ENCODE results near the gene NELL2. TPM values are rescaled to one million over a fixed set of nuclear protein-coding genes. Genes with fewer than 3 reads are reported as not detected.

The NELL2 gene
- total RNA-seq, 1 donor from 2014 or later: 11.5 TPM

GRCh38 chr12:44484862-44485261, 391.3 kb downstream of the NELL2 start:
- H3K27ac Mint-ChIP-seq: no peak overlapping the region
- intact Hi-C loops (cut with micrococcal nuclease): no loop called here
- DNase-seq (ENCODE audit: low spot score): no peak
- H3K27me3 Mint-ChIP-seq (ENCODE audit: insufficient read depth): peaks cover 2% of the 10 kb centered on the region
- no peaks in the 10 kb centered on the region for H3K4me1 Mint-ChIP-seq (ENCODE audit: low read depth)
- H3K9me3 Mint-ChIP-seq: peaks cover 6% of the 10 kb centered on the region
- no peaks in the 10 kb centered on the region for H3K36me3 Mint-ChIP-seq (ENCODE audit: low read depth)
- no peak overlapping the region for H3K4me3 Mint-ChIP-seq

DNA sequence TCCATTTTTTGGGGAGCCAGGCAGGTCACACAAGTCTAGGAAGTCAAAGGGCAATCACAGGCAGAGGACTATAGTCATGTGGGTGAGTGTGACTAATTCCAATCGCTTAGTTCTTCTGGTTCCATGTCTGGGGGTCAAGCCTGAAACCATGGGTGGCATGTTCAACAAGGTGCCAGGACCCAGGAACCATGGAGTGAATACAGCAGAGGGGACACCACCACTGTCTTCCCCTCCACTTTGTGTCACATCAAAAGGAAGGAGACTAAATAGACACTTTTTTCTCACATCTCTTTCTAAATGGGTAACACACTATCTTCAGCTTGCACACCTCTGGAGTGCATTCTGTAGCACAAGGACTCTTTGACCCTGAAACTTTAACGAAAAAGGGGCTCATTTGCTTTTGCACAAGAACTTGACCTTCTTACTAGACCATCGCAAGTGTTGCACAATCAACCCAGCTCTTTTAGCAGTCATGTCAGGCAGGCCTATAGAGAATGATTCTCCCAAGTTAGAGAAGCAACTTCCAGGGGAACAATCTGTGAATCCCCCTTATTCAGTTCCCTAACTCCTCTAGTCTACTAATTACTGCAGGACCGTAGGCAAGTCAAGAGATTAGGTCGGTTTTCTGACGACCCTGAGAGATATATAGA, 398.7 kb downstream of the NELL2 start:
- H3K27ac Mint-ChIP-seq: no peak overlapping the region
- H3K36me3 Mint-ChIP-seq (ENCODE audit: low read depth): no peaks in the 10 kb centered on the region
- no peak for DNase-seq (ENCODE audit: low spot score)
- intact Hi-C loops (cut with micrococcal nuclease): no loop called here
- H3K27me3 Mint-ChIP-seq (ENCODE audit: insufficient read depth): no peaks in the 10 kb centered on the region
- H3K4me1 Mint-ChIP-seq (ENCODE audit: low read depth): no peaks in the 10 kb centered on the region
- H3K4me3 Mint-ChIP-seq: no peak overlapping the region
- peaks cover 27% of the 10 kb centered on the region for H3K9me3 Mint-ChIP-seq

GRCh38 chr12:44476683-44477082, 399.4 kb downstream of the NELL2 start:
- Mint-ChIP-seq H3K36me3 (ENCODE audit: low read depth) (no peaks in the 10 kb centered on the region), H3K27me3 (ENCODE audit: insufficient read depth) (no peaks in the 10 kb centered on the region), H3K4me3 (no peak overlapping the region), H3K27ac (no peak overlapping the region), H3K4me1 (ENCODE audit: low read depth) (no peaks in the 10 kb centered on the region), H3K9me3 (peaks cover 27% of the 10 kb centered on the region)
- intact Hi-C loops (cut with micrococcal nuclease): no loop called here
- DNase-seq (ENCODE audit: low spot score): no peak

DNA sequence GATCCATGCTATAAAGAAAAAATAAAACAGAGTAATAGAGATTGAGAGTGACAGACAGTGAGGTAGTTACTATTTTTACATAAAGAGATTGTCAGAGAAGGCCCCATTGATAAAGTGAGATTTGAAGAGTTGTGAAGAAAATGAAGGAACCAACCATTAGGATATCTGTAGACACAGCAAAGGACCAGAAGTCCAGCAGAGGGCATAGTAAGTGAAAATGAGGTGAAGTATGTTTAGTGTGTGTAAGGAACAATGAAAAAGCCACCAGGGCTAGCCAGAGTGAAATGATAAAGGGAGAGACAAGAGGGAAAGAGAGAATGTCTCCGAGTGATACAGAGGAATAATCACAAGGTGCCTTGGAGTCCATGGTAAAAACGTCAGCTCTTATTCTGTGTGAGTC, 411.0 kb downstream of the NELL2 start:
- Mint-ChIP-seq H3K27me3 (ENCODE audit: insufficient read depth) (peaks cover 4% of the 10 kb centered on the region), H3K27ac (no peak overlapping the region), H3K4me1 (ENCODE audit: low read depth) (no peaks in the 10 kb centered on the region), H3K9me3 (no peaks in the 10 kb centered on the region), H3K36me3 (ENCODE audit: low read depth) (no peaks in the 10 kb centered on the region), H3K4me3 (no peak overlapping the region)
- intact Hi-C loops (cut with micrococcal nuclease): no loop called here
- no peak for DNase-seq (ENCODE audit: low spot score)

DNA sequence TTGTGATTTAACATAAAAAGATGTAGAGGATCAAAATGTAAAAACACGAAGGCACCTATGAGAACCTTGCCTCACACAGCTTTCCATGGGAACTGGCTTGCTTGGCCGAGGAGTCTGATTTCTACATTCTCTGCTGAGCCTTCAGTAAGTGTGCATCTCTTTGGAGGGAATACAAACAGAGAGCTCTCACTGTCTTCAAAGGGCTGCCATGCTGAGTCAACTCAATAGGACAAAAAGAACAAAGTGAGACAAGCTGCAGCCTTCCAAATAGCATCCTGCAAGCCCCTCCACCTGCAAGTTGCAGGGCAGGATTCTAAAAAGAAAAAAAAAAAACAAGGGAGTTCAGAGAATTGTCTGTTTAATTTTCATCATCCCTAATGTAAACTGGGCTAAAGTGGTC, 411.9 kb downstream of the NELL2 start:
- no peak overlapping the region for H3K27ac Mint-ChIP-seq
- intact Hi-C loops (cut with micrococcal nuclease): no loop called here
- no peaks in the 10 kb centered on the region for H3K9me3 Mint-ChIP-seq
- H3K27me3 Mint-ChIP-seq (ENCODE audit: insufficient read depth): peaks cover 4% of the 10 kb centered on the region
- no peak for DNase-seq (ENCODE audit: low spot score)
- no peaks in the 10 kb centered on the region for H3K36me3 Mint-ChIP-seq (ENCODE audit: low read depth)
- no peak overlapping the region for H3K4me3 Mint-ChIP-seq
- H3K4me1 Mint-ChIP-seq (ENCODE audit: low read depth): no peaks in the 10 kb centered on the region

GRCh38 chr12:44462729-44463128, 413.4 kb downstream of the NELL2 start:
- Mint-ChIP-seq H3K36me3 (ENCODE audit: low read depth) (no peaks in the 10 kb centered on the region), H3K27ac (no peak overlapping the region), H3K9me3 (no peaks in the 10 kb centered on the region), H3K4me3 (no peak overlapping the region), H3K4me1 (ENCODE audit: low read depth) (no peaks in the 10 kb centered on the region), H3K27me3 (ENCODE audit: insufficient read depth) (peaks cover 4% of the 10 kb centered on the region)
- DNase-seq (ENCODE audit: low spot score): no peak
- intact Hi-C loops (cut with micrococcal nuclease): no loop called here

DNA sequence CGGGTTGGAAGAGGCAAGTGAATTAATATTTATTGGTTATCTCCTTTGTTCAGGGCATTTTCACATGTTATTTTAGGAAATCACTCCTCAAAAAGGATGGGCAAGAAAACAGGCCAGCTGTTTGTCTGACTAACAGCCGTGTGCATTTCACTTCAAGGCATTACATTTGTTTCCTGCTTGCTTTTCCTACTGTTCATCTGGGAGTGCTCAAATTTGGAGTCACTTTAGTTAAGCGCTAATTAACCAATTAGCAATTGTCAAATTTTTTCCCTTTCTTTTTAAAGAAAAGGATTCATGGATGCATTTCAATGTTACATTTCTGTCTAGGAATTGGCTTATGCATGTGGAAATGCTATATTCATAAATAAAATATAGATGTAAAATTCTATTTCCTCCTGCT, 415.9 kb downstream of the NELL2 start:
- Mint-ChIP-seq H3K36me3 (ENCODE audit: low read depth) (no peaks in the 10 kb centered on the region), H3K27me3 (ENCODE audit: insufficient read depth) (peaks cover 4% of the 10 kb centered on the region), H3K27ac (no peak overlapping the region), H3K9me3 (no peaks in the 10 kb centered on the region), H3K4me1 (ENCODE audit: low read depth) (no peaks in the 10 kb centered on the region), H3K4me3 (no peak overlapping the region)
- DNase-seq (ENCODE audit: low spot score): no peak
- intact Hi-C loops (cut with micrococcal nuclease): no loop called here

- no peaks in the 10 kb centered on the region for H3K9me3 Mint-ChIP-seq
- H3K36me3 Mint-ChIP-seq (ENCODE audit: low read depth): no peaks in the 10 kb centered on the region
- peaks cover 2% of the 10 kb centered on the region for H3K27me3 Mint-ChIP-seq (ENCODE audit: insufficient read depth)
- H3K4me1 Mint-ChIP-seq (ENCODE audit: low read depth): no peaks in the 10 kb centered on the region
- DNase-seq (ENCODE audit: low spot score): no peak
- no peak overlapping the region for H3K4me3 Mint-ChIP-seq
- intact Hi-C loops (cut with micrococcal nuclease): no loop called here
- H3K27ac Mint-ChIP-seq: no peak overlapping the region
Measured at GRCh38 chr12:44459569-44459968, 416.5 kb downstream of the NELL2 start.

Other genes starting within 250 kb of the NELL2 start
- gene DBX2, start 174.8 kb upstream of the NELL2 start, total RNA-seq: not detected in 2 replicates